Effector CD8-positive, alpha-beta T cell (primary cell): Measurements from ENCODE around the gene MNX1.

ENCODE experiments used
- DNase-seq: peaks from one replicate; lab custom pipeline; 2025; lab: John Stamatoyannopoulos, UW

The MNX1 gene

GRCh38 chr7:157002819-157003421 is 7.5 kb downstream of the MNX1 start:
- DNase-seq: no peak

- no peak for DNase-seq
These were observed 8.3 kb downstream of the MNX1 start for GRCh38 chr7:157001920-157002818.

GRCh38 chr7:157000741-157001653 is 9.5 kb downstream of the MNX1 start:
- no peak for DNase-seq

GRCh38 chr7:156999958-157000726 is 10.3 kb downstream of the MNX1 start:
- DNase-seq: no peak

- DNase-seq: no peak
These were observed 11.2 kb downstream of the MNX1 start for GRCh38 chr7:156998988-156999957.

GRCh38 chr7:156994417-156994816 is 16.0 kb downstream of the MNX1 start:
- DNase-seq: no peak

- no peak for DNase-seq
These were observed 16.6 kb downstream of the MNX1 start for GRCh38 chr7:156993925-156994235.

- no peak for DNase-seq
These were observed 17.2 kb downstream of the MNX1 start for GRCh38 chr7:156993021-156993924.

GRCh38 chr7:156989766-156990535 is 20.5 kb downstream of the MNX1 start:
- no peak for DNase-seq

- no peak for DNase-seq
These were observed 21.9 kb downstream of the MNX1 start for GRCh38 chr7:156988343-156989185.

GRCh38 chr7:156986378-156986777 is 24.1 kb downstream of the MNX1 start:
- DNase-seq: no peak

- no peak for DNase-seq
These were observed 25.1 kb downstream of the MNX1 start for GRCh38 chr7:156985101-156985992.

GRCh38 chr7:156984174-156984891 is 26.1 kb downstream of the MNX1 start:
- no peak for DNase-seq

GRCh38 chr7:156979711-156980110 is 30.8 kb downstream of the MNX1 start:
- DNase-seq: no peak

GRCh38 chr7:156979007-156979606 is 31.4 kb downstream of the MNX1 start:
- no peak for DNase-seq

GRCh38 chr7:156975620-156976019 is 34.8 kb downstream of the MNX1 start:
- no peak for DNase-seq
